ENCODE results near the gene SLC34A1.

SLC34A1 gene

GRCh38 chr5:177369645-177370440 lies 14.4 kb upstream of the SLC34A1 start:
- H2AFZ ChIP-seq (ENCODE audit: low read depth, low read length, severe bottlenecking), result no peak overlapping the region
- no peak for TF ChIP-seq EZH2phosphoT487 (conservative IDR thresholded peaks at IDR 0.05; ENCODE audit: low read length)
- TF ChIP-seq, protein P1, sequence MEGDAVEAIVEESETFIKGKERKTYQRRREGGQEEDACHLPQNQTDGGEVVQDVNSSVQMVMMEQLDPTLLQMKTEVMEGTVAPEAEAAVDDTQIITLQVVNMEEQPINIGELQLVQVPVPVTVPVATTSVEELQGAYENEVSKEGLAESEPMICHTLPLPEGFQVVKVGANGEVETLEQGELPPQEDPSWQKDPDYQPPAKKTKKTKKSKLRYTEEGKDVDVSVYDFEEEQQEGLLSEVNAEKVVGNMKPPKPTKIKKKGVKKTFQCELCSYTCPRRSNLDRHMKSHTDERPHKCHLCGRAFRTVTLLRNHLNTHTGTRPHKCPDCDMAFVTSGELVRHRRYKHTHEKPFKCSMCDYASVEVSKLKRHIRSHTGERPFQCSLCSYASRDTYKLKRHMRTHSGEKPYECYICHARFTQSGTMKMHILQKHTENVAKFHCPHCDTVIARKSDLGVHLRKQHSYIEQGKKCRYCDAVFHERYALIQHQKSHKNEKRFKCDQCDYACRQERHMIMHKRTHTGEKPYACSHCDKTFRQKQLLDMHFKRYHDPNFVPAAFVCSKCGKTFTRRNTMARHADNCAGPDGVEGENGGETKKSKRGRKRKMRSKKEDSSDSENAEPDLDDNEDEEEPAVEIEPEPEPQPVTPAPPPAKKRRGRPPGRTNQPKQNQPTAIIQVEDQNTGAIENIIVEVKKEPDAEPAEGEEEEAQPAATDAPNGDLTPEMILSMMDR (IDR thresholded peaks at IDR 0.05; ENCODE audit: insufficient read depth, low read length, poor library complexity, severe bottlenecking), result no peak
- H3K4me3 ChIP-seq (ENCODE audit: insufficient read depth, low read length, poor library complexity, severe bottlenecking), result no peak overlapping the region

DNA sequence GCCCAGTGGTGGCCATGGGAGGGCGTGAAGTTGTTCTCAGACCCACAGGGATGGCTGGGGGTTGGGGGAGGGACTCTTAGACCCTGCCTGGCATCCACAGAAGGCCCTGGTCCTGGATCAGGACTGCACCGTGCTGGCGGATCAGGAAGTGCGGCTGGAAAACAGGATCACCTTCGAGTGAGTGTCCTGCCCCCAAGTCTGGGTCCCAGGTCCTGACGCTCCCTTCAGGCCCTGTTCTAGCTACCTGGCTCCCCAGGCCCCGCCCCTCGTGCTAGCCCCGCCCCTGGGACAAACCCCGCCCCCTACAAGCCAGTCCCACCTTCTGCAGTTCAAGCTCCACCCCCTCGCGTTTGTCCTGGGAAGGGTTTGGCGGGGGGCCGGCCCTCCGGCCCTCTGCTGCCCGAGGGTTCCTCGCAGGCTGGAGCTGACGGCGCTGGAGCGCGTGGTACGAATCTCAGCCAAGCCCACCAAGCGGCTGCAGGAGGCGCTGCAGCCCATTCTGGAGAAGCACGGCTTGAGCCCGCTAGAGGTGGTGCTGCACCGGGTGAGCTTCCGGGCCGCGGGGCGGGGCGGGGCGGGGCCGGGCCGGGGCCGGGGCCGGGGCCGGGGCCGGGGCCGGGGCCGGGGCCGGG lies 13.6 kb upstream of the SLC34A1 start:
- no peak overlapping the region for H3K4me3 ChIP-seq (ENCODE audit: insufficient read depth, low read length, poor library complexity, severe bottlenecking)

More at GRCh38 chr5:177369645-177370440, 14.4 kb upstream of the SLC34A1 start:
- H3K9me2 ChIP-seq (replicated peaks; ENCODE audit: insufficient read depth, low read length), result no peaks in the 10 kb centered on the region
- no peaks in the 10 kb centered on the region for H3K9me3 ChIP-seq (ENCODE audit: insufficient read depth, low read length)
- H3K4me2 ChIP-seq (ENCODE audit: low read depth, low read length, poor library complexity, severe bottlenecking), result no peak overlapping the region
- no peaks in the 10 kb centered on the region for H3K36me3 ChIP-seq (ENCODE audit: low read length)
- no peaks in the 10 kb centered on the region for H4K20me1 ChIP-seq (ENCODE audit: low read depth, low read length)
- no peaks in the 10 kb centered on the region for H3F3A ChIP-seq (ENCODE audit: insufficient read depth)
- H3K27ac ChIP-seq (ENCODE audit: low read depth, low read length), result peak overlapping the region; percentile 31; the same call in 1 of the 2 replicates
- H3K9ac ChIP-seq (ENCODE audit: low read length), result no peak overlapping the region
- no peaks in the 10 kb centered on the region for H3K27me3 ChIP-seq (ENCODE audit: low read length)
- H3K79me2 ChIP-seq (ENCODE audit: insufficient read depth, low read length), result no peaks in the 10 kb centered on the region

DNA sequence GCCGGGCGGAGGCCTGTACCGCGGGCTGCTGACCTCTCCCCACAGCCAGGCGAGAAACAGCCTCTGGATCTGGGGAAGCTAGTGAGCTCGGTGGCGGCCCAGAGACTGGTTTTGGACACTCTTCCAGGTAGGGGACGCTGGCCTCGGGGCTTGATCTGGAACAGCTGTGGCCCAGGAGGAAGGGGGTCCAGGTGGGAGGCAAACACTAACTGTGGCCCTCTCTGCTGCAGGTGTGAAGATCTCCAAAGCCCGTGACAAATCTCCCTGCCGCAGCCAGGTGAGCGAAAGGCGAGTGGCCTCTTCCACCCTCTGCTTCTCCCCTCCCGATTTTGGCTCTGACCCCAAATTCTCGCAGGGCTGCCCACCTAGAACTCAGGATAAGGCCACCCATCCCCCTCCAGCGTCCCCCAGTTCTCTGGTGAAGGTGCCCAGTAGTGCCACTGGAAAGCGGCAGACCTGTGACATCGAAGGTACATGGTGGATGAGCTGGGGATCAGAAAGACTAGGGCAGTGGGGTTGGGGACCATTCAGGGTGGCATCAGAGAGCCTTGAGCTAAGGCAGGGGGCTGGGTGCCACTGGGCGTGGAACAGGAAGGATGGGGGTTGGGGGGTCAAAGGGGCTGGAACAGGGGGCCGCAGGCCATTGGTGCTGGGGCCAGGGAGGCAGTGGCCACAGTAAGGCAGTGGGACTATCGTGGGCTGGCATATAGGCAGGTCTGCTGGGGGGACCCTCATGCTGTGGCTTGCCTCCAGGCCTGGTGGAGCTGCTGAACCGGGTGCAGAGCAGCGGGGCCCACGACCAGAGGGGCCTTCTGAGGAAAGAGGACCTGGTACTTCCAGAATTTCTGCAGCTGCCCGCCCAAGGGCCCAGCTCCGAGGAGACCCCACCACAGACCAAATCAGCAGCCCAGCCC lies 12.9 kb upstream of the SLC34A1 start:
- Histone ChIP-seq H3F3A (ENCODE audit: insufficient read depth) (no peaks in the 10 kb centered on the region), H3K4me3 (ENCODE audit: insufficient read depth, low read length, poor library complexity, severe bottlenecking) (no peak overlapping the region), H3K4me2 (ENCODE audit: low read depth, low read length, poor library complexity, severe bottlenecking) (no peak overlapping the region), H2AFZ (ENCODE audit: low read depth, low read length, severe bottlenecking) (no peak overlapping the region), H3K79me2 (ENCODE audit: insufficient read depth, low read length) (no peaks in the 10 kb centered on the region), H3K27ac (ENCODE audit: low read depth, low read length) (no peak overlapping the region), H4K20me1 (ENCODE audit: low read depth, low read length) (no peaks in the 10 kb centered on the region), H3K27me3 (ENCODE audit: low read length) (no peaks in the 10 kb centered on the region), H3K9me3 (ENCODE audit: insufficient read depth, low read length) (no peaks in the 10 kb centered on the region), H3K9ac (ENCODE audit: low read length) (no peak overlapping the region), H3K9me2 (replicated peaks; ENCODE audit: insufficient read depth, low read length) (no peaks in the 10 kb centered on the region), H3K36me3 (ENCODE audit: low read length) (no peaks in the 10 kb centered on the region)
- TF ChIP-seq, protein P1 (IDR thresholded peaks at IDR 0.05; ENCODE audit: insufficient read depth, low read length, poor library complexity, severe bottlenecking), result no peak
- TF ChIP-seq EZH2phosphoT487 (conservative IDR thresholded peaks at IDR 0.05; ENCODE audit: low read length), result no peak

More for the DNA sequence above, 13.6 kb upstream of the SLC34A1 start:
- H3K27ac ChIP-seq (ENCODE audit: low read depth, low read length), result no peak overlapping the region
- TF ChIP-seq EZH2phosphoT487 (conservative IDR thresholded peaks at IDR 0.05; ENCODE audit: low read length), result no peak
- TF ChIP-seq, protein P1 (IDR thresholded peaks at IDR 0.05; ENCODE audit: insufficient read depth, low read length, poor library complexity, severe bottlenecking), result no peak
- no peaks in the 10 kb centered on the region for H3K27me3 ChIP-seq (ENCODE audit: low read length)
- no peaks in the 10 kb centered on the region for H3K9me2 ChIP-seq (replicated peaks; ENCODE audit: insufficient read depth, low read length)
- H3K9ac ChIP-seq (ENCODE audit: low read length), result no peak overlapping the region
- H3K4me2 ChIP-seq (ENCODE audit: low read depth, low read length, poor library complexity, severe bottlenecking), result no peak overlapping the region
- no peaks in the 10 kb centered on the region for H3K9me3 ChIP-seq (ENCODE audit: insufficient read depth, low read length)
- no peak overlapping the region for H2AFZ ChIP-seq (ENCODE audit: low read depth, low read length, severe bottlenecking)
- no peaks in the 10 kb centered on the region for H4K20me1 ChIP-seq (ENCODE audit: low read depth, low read length)
- no peaks in the 10 kb centered on the region for H3K79me2 ChIP-seq (ENCODE audit: insufficient read depth, low read length)
- H3K36me3 ChIP-seq (ENCODE audit: low read length), result no peaks in the 10 kb centered on the region
- no peaks in the 10 kb centered on the region for H3F3A ChIP-seq (ENCODE audit: insufficient read depth)

Data from SU-DHL-6 (cell line).